ENCODE data around the gene CENPH. TPM values are rescaled to one million over a fixed set of nuclear protein-coding genes. Genes with fewer than 3 reads are reported as not detected.

The CENPH gene
- total and polyA plus RNA-seq, 4 donors, result 0.33 to 14.6 (median 0.77) TPM

DNA sequence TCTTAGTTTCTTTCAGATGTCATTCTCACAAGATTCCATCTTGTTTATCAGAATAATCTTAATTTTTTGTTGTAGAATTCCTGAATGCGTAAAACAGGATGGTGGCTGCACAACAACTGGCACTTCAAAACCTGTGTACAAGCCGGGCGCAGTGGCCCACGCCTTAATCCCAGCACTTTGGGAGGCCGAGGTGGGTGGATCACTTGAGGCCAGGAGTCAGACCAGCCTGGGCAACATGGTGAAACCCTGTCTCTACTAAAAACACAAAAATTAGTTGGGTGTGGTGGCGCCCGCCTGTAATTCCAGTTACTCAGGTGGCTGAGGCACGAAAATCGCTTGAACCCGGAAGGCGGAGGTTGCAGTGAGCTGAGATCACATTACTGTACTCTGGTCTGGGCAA is 32.9 kb upstream of the CENPH start (continued):
- TF ChIP-seq REST (IDR thresholded peaks at IDR 0.05) (no peak), HNF4A (conservative IDR thresholded peaks at IDR 0.05) (no peak), EGR1 (IDR thresholded peaks at IDR 0.05; ENCODE audit: low read depth in 2 of 2) (no peak), RXRA (IDR thresholded peaks at IDR 0.05) (no peak), YY1 (IDR thresholded peaks at IDR 0.05) (no peak)

- Histone ChIP-seq H3K27ac (ENCODE audit: low read depth in 1 of 2, low read length in 2 of 2) (no peak overlapping the region), H3K27me3 (ENCODE audit: control insufficient read depth in 4 of 4, insufficient read depth in 4 of 4, low read length in 3 of 4) (no peaks in the 10 kb centered on the region), H3K36me3 (ENCODE audit: control insufficient read depth in 4 of 4, insufficient read depth in 3 of 4, low read depth in 1 of 4, low read length in 3 of 4) (no peaks in the 10 kb centered on the region), H3K9me3 (ENCODE audit: control insufficient read depth in 4 of 4, low read length in 3 of 4) (no peaks in the 10 kb centered on the region), H3K9ac (ENCODE audit: low read depth in 1 of 2, low read length in 2 of 2) (no peak overlapping the region), H3K4me1 (ENCODE audit: control insufficient read depth in 4 of 4, insufficient read depth in 4 of 4, low read length in 3 of 4) (no peaks in the 10 kb centered on the region), H3K4me3 (ENCODE audit: low read depth in 1 of 3, low read length in 3 of 3) (no peak overlapping the region)
- no peak for DNase-seq (ENCODE audit: low spot score)
- WGBS, result 94% methylated on average over 3 of the region's 3 CpGs
- TF ChIP-seq RXRA (IDR thresholded peaks at IDR 0.05) (no peak), MAX (IDR thresholded peaks at IDR 0.05) (no peak), YY1 (IDR thresholded peaks at IDR 0.05) (no peak), SP1 (IDR thresholded peaks at IDR 0.05) (no peak), ATF3 (IDR thresholded peaks at IDR 0.05) (no peak), TAF1 (conservative IDR thresholded peaks at IDR 0.05) (no peak), HNF4A (conservative IDR thresholded peaks at IDR 0.05) (no peak), EGR1 (IDR thresholded peaks at IDR 0.05; ENCODE audit: low read depth in 2 of 2) (no peak), HNF4G (IDR thresholded peaks at IDR 0.05) (no peak), NR2F2 (IDR thresholded peaks at IDR 0.05) (no peak), GABPA (IDR thresholded peaks at IDR 0.05 in 1 of 2, conservative IDR thresholded peaks at IDR 0.05 in 1 of 2) (no peak), FOXA1 (IDR thresholded peaks at IDR 0.05) (no peak), FOXA2 (IDR thresholded peaks at IDR 0.05) (no peak), REST (IDR thresholded peaks at IDR 0.05) (no peak), JUND (IDR thresholded peaks at IDR 0.05) (no peak), ZBTB33 (IDR thresholded peaks at IDR 0.05) (no peak), RAD21 (IDR thresholded peaks at IDR 0.05) (no peak)
- TF ChIP-seq, protein P1, sequence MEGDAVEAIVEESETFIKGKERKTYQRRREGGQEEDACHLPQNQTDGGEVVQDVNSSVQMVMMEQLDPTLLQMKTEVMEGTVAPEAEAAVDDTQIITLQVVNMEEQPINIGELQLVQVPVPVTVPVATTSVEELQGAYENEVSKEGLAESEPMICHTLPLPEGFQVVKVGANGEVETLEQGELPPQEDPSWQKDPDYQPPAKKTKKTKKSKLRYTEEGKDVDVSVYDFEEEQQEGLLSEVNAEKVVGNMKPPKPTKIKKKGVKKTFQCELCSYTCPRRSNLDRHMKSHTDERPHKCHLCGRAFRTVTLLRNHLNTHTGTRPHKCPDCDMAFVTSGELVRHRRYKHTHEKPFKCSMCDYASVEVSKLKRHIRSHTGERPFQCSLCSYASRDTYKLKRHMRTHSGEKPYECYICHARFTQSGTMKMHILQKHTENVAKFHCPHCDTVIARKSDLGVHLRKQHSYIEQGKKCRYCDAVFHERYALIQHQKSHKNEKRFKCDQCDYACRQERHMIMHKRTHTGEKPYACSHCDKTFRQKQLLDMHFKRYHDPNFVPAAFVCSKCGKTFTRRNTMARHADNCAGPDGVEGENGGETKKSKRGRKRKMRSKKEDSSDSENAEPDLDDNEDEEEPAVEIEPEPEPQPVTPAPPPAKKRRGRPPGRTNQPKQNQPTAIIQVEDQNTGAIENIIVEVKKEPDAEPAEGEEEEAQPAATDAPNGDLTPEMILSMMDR (IDR thresholded peaks at IDR 0.05; ENCODE audit: low read depth, low read length, missing input control), result no peak
These were observed 31.3 kb upstream of the CENPH start for GRCh38 chr5:69158039-69158438.

All from liver (tissue), 9 donors.